Measurements from ENCODE around the gene DCAKD.
"Not testable (repeated sequence)": the region's sequence is repeated elsewhere in the genome, so short reads cannot be mapped to it uniquely, and the experiment has no call there.

The DCAKD gene

GRCh38 chr17:45063198-45063597 is 11.8 kb upstream of the DCAKD start:
- DNase-seq = no peak

GRCh38 chr17:45061606-45062205 is 10.3 kb upstream of the DCAKD start:
- DNase-seq = no peak

GRCh38 chr17:45060797-45061605 is 9.6 kb upstream of the DCAKD start, which contains the start of gene NMT1:
Gene NMT1, plus strand, starts transcription at chr17:45061317. Its CDS starts 13 bp downstream, at chr17:45061330.
- peak; percentile 92 for DNase-seq

GRCh38 chr17:45060382-45060796 is 9.0 kb upstream of the DCAKD start:
- DNase-seq = no peak

- DNase-seq = peak; percentile 42
Observed at GRCh38 chr17:45052052-45052772, 780 bp upstream of the DCAKD start.

GRCh38 chr17:45051720-45052051 is 254 bp upstream of the DCAKD start:
- not testable (repeated sequence) for DNase-seq

- peak; percentile 53 for DNase-seq
Observed at GRCh38 chr17:45050481-45051059, 862 bp downstream of the DCAKD start.

- DNase-seq = no peak
Observed at GRCh38 chr17:45048795-45049563, 2.5 kb downstream of the DCAKD start.

GRCh38 chr17:45046537-45047125 is 4.8 kb downstream of the DCAKD start:
- DNase-seq = no peak

GRCh38 chr17:45043813-45044540 is 7.5 kb downstream of the DCAKD start:
- DNase-seq = no peak

GRCh38 chr17:45042346-45043120 is 8.9 kb downstream of the DCAKD start:
- DNase-seq = no peak

- no peak for DNase-seq
Observed at GRCh38 chr17:45040459-45040858, 11.0 kb downstream of the DCAKD start.

GRCh38 chr17:45038728-45039634 is 12.5 kb downstream of the DCAKD start:
- DNase-seq = no peak

- no peak for DNase-seq
Observed at GRCh38 chr17:45036691-45037090, 14.7 kb downstream of the DCAKD start.

GRCh38 chr17:45035848-45036247 is 15.6 kb downstream of the DCAKD start:
- DNase-seq = no peak

- DNase-seq = no peak
Observed at GRCh38 chr17:45034599-45034998, 16.8 kb downstream of the DCAKD start.

GRCh38 chr17:45032174-45032541 is 19.3 kb downstream of the DCAKD start:
- DNase-seq = no peak

GRCh38 chr17:45031231-45032173 is 19.9 kb downstream of the DCAKD start:
- no peak for DNase-seq
